ENCODE results near the gene CPZ. TPM values are rescaled to one million over a fixed set of nuclear protein-coding genes. Genes with fewer than 3 reads are reported as not detected.

The CPZ gene
- total RNA-seq, 2 donors from 2014 or later = 0.90 to 1.2 TPM

GRCh38 chr4:8568068-8568668 is 24.4 kb upstream of the CPZ start:
- H3K27ac ChIP-seq = no peak overlapping the region
- H3K4me1 ChIP-seq = no peaks in the 10 kb centered on the region
- TF ChIP-seq, protein P1, sequence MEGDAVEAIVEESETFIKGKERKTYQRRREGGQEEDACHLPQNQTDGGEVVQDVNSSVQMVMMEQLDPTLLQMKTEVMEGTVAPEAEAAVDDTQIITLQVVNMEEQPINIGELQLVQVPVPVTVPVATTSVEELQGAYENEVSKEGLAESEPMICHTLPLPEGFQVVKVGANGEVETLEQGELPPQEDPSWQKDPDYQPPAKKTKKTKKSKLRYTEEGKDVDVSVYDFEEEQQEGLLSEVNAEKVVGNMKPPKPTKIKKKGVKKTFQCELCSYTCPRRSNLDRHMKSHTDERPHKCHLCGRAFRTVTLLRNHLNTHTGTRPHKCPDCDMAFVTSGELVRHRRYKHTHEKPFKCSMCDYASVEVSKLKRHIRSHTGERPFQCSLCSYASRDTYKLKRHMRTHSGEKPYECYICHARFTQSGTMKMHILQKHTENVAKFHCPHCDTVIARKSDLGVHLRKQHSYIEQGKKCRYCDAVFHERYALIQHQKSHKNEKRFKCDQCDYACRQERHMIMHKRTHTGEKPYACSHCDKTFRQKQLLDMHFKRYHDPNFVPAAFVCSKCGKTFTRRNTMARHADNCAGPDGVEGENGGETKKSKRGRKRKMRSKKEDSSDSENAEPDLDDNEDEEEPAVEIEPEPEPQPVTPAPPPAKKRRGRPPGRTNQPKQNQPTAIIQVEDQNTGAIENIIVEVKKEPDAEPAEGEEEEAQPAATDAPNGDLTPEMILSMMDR (IDR thresholded peaks at IDR 0.05) = no peak
- no peaks in the 10 kb centered on the region for H3K9me3 ChIP-seq
- no peaks in the 10 kb centered on the region for H3K27me3 ChIP-seq
- no peak overlapping the region for H3K4me3 ChIP-seq
- no peak for DNase-seq (ENCODE audit: low spot score)
- no peaks in the 10 kb centered on the region for H3K36me3 ChIP-seq

- H3K9me3 ChIP-seq = no peaks in the 10 kb centered on the region
- H3K4me1 ChIP-seq = no peaks in the 10 kb centered on the region
- H3K27ac ChIP-seq = no peak overlapping the region
These were observed 22.4 kb upstream of the CPZ start for GRCh38 chr4:8570201-8570600.

DNA sequence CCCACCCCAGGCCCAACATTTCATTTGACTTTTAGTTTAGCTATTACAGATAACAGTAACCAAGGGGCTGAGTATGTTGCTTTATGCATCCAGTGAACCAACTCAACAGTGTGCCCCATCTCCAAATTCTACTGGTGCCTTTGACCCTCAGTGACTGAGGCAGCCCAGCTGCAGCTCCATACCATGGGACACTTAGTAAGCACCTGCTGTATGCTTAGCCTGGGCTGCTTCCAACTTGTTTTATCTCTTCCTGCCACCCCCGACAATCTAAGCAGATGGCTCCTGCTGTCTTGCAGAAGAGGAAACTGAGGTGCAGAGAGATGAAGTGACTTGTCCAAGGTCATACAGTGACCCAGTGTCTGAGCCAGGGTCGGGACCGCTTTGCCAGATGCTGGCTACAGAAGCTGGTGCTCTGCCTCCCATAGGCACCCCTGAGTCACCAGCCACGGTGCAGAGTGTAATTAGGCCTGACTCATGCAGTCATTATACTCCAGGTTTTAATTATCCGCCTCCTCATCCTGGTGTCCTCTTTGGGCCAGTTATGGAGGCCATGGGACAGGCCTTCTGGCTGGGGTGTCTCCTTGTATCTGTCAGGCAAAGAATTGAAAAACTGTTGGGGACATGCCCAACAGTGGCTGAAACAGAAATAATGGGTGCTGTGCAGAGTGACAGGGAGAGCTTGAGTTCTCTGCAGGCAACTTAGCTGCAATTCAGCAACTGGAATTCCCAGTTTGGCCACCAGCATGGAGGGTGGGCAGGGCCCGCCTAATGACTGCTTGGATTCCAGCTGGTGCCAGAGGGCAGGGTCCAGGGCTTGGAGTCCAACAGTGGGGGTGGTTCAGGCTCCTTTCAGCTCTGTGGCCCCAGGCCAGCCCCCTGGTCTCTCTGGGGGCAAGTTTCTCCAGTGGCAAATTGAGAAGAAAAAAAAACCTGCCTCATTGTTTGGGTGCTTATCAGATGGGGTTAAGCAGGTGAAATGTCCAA is 20.6 kb upstream of the CPZ start:
- DNase-seq (ENCODE audit: low spot score) = no peak
- no peaks in the 10 kb centered on the region for H3K27me3 ChIP-seq
- H3K4me3 ChIP-seq = no peak overlapping the region
- TF ChIP-seq, protein P1 (IDR thresholded peaks at IDR 0.05) = no peak
- no peaks in the 10 kb centered on the region for H3K9me3 ChIP-seq
- H3K4me1 ChIP-seq = no peaks in the 10 kb centered on the region
- H3K27ac ChIP-seq = no peak overlapping the region
- no peaks in the 10 kb centered on the region for H3K36me3 ChIP-seq

More at GRCh38 chr4:8570201-8570600, 22.4 kb upstream of the CPZ start:
- TF ChIP-seq, protein P1 (IDR thresholded peaks at IDR 0.05) = no peak
- Histone ChIP-seq H3K27me3 (no peaks in the 10 kb centered on the region), H3K4me3 (no peak overlapping the region), H3K36me3 (no peaks in the 10 kb centered on the region)
- DNase-seq (ENCODE audit: low spot score) = no peak

DNA sequence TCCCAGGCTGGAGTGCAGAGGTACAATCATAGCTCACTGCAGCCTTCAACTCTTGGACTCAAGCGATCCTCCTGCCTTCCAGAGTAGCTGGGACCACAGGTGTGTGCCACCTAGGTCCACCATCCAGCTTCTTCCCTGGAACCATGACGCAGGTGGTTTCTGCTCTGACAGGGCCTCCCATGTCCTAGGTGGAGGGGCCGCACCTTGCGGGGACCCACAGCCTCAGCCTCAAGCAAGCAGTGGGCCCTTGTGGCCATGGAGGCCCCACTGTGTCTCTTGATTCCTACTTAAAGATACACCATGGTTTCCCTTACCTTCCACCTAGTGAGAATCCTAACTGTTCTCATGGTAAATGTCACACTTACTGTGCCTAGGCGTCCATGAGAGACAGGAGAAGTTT is 19.3 kb upstream of the CPZ start:
- TF ChIP-seq, protein P1 (IDR thresholded peaks at IDR 0.05) = no peak
- Histone ChIP-seq H3K9me3 (no peaks in the 10 kb centered on the region), H3K27me3 (no peaks in the 10 kb centered on the region), H3K27ac (no peak overlapping the region), H3K36me3 (no peaks in the 10 kb centered on the region), H3K4me1 (no peaks in the 10 kb centered on the region), H3K4me3 (no peak overlapping the region)
- DNase-seq (ENCODE audit: low spot score) = no peak

GRCh38 chr4:8574796-8575370 is 17.7 kb upstream of the CPZ start:
- no peak overlapping the region for H3K27ac ChIP-seq
- no peaks in the 10 kb centered on the region for H3K4me1 ChIP-seq
- no peak for DNase-seq (ENCODE audit: low spot score)
- H3K27me3 ChIP-seq = no peaks in the 10 kb centered on the region
- no peaks in the 10 kb centered on the region for H3K36me3 ChIP-seq
- no peaks in the 10 kb centered on the region for H3K9me3 ChIP-seq
- TF ChIP-seq, protein P1 (IDR thresholded peaks at IDR 0.05) = no peak
- H3K4me3 ChIP-seq = no peak overlapping the region
